Measurements from ENCODE around the gene SLC35C1. TPM values are rescaled to one million over a fixed set of nuclear protein-coding genes. Genes with fewer than 3 reads are reported as not detected.

SLC35C1 gene
- total and polyA plus RNA-seq, 2 donors (not counting 3 experiments of a cell fraction or from before 2014, with no cell fraction given): 8.5 to 19.8 TPM

DNA sequence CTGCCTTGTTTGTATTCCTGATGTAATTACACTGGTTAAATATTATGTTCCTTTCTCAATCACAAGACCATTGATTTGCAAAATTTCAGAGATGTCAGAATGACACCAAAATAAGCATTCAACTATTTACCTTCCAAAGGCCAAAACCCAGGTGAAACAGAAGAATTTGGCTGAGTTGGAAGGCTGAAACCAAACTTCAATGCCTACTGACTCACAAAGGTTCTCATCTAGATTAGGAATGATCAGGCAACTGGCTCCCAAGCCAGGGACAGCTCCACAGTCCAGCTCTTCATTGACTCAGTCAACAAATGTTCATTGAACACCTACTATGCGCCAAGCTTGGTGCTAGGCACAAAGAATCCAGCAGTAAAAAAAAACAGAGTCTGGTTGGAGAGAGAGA, 13.4 kb upstream of the SLC35C1 start:
- no peak overlapping the region for H3K4me2 ChIP-seq (ENCODE audit: insufficient read depth, low read length)
- no peak overlapping the region for H2AFZ ChIP-seq (ENCODE audit: low read depth, low read length)
- H3K27me3 ChIP-seq (ENCODE audit: control insufficient read depth in 2 of 2, insufficient read depth in 2 of 2, low read length in 2 of 2): peaks cover 5 to 8% of the 10 kb centered on the region in 2 experiments
- DNase-seq (ENCODE audit: low read depth, low spot score): no peak
- TF ChIP-seq POLR2AphosphoS5 (IDR thresholded peaks at IDR 0.05; ENCODE audit: insufficient read depth, low read depth, low read length) (no peak), MAX (IDR thresholded peaks at IDR 0.05; ENCODE audit: insufficient read depth, insufficient read length) (no peak), EZH2 (IDR thresholded peaks at IDR 0.05; ENCODE audit: borderline replicate concordance, low read depth, low read length, severe bottlenecking) (no peak), FOS (IDR thresholded peaks at IDR 0.05; ENCODE audit: borderline replicate concordance, insufficient read depth, low read length) (no peak), JUN (IDR thresholded peaks at IDR 0.05; ENCODE audit: borderline replicate concordance, insufficient read depth, insufficient read length, low read depth) (no peak), MYC (IDR thresholded peaks at IDR 0.05; ENCODE audit: low read depth, low read length) (no peak), GATA2 (IDR thresholded peaks at IDR 0.05; ENCODE audit: insufficient read depth, insufficient read length, low read depth, low read length) (no peak)
- no peaks in the 10 kb centered on the region for H3K36me3 ChIP-seq (ENCODE audit: control insufficient read depth in 2 of 2, extremely low read depth in 1 of 2, insufficient read depth in 2 of 2, low read length in 2 of 2)
- no peaks in the 10 kb centered on the region for H3K9me1 ChIP-seq (replicated peaks; ENCODE audit: control insufficient read depth, extremely low read depth, insufficient read depth, low read length)
- ChIA-PET POLR2A (no interaction called here), CTCF (interaction anchor here (0.7 kb wide), 1 partner anchor 20 kb away, joined by 3 read pairs; no protein-coding TSS in a partner anchor)
- BruUV-seq (replicated peaks): no TSS peak
- H3K79me2 ChIP-seq (ENCODE audit: control insufficient read depth, insufficient read depth, low read length): no peaks in the 10 kb centered on the region
- dilution Hi-C loops (cut with MboI; ENCODE audit: extremely low pct_ligation_motif_present, low sequenced_read_pairs): no loop called here
- H4K20me1 ChIP-seq (replicated peaks; ENCODE audit: control insufficient read depth, extremely low read depth, insufficient read depth, low read length): no peaks in the 10 kb centered on the region
- no peaks in the 10 kb centered on the region for H3K4me1 ChIP-seq (ENCODE audit: control insufficient read depth, extremely low read depth, insufficient read depth, low read length)
- H3K9me3 ChIP-seq (replicated peaks; ENCODE audit: control insufficient read depth, insufficient read depth, low read length): no peaks in the 10 kb centered on the region
- H3K9ac ChIP-seq (replicated peaks; ENCODE audit: extremely low read depth, insufficient read depth, low read length): no peak overlapping the region
- H3K4me3 ChIP-seq (replicated peaks in 1 of 3; ENCODE audit: insufficient read depth in 1 of 3, low read depth in 1 of 3, low read length in 3 of 3): no peak overlapping the region
- FAIRE-seq: no peak
- intact Hi-C loops (cut with micrococcal nuclease): no loop called here
- H3K27ac ChIP-seq (ENCODE audit: insufficient read depth, low read depth, low read length): no peak overlapping the region

GRCh38 chr11:45794169-45794568, 10.8 kb upstream of the SLC35C1 start:
- Histone ChIP-seq H3K9ac (replicated peaks; ENCODE audit: extremely low read depth, insufficient read depth, low read length) (no peak overlapping the region), H3K27me3 (ENCODE audit: control insufficient read depth in 2 of 2, insufficient read depth in 2 of 2, low read length in 2 of 2) (peaks cover 5 to 8% of the 10 kb centered on the region in 2 experiments), H2AFZ (ENCODE audit: low read depth, low read length) (no peak overlapping the region), H3K4me3 (replicated peaks in 1 of 3; ENCODE audit: insufficient read depth in 1 of 3, low read depth in 1 of 3, low read length in 3 of 3) (no peak overlapping the region), H3K4me1 (ENCODE audit: control insufficient read depth, extremely low read depth, insufficient read depth, low read length) (no peaks in the 10 kb centered on the region), H3K27ac (ENCODE audit: insufficient read depth, low read depth, low read length) (no peak overlapping the region), H3K9me3 (replicated peaks; ENCODE audit: control insufficient read depth, insufficient read depth, low read length) (no peaks in the 10 kb centered on the region), H3K4me2 (ENCODE audit: insufficient read depth, low read length) (no peak overlapping the region), H3K36me3 (ENCODE audit: control insufficient read depth in 2 of 2, extremely low read depth in 1 of 2, insufficient read depth in 2 of 2, low read length in 2 of 2) (no peaks in the 10 kb centered on the region), H3K9me1 (replicated peaks; ENCODE audit: control insufficient read depth, extremely low read depth, insufficient read depth, low read length) (no peaks in the 10 kb centered on the region), H3K79me2 (ENCODE audit: control insufficient read depth, insufficient read depth, low read length) (no peaks in the 10 kb centered on the region), H4K20me1 (replicated peaks; ENCODE audit: control insufficient read depth, extremely low read depth, insufficient read depth, low read length) (no peaks in the 10 kb centered on the region)
- no peak for DNase-seq (ENCODE audit: low read depth, low spot score)
- dilution Hi-C loops (cut with MboI; ENCODE audit: extremely low pct_ligation_motif_present, low sequenced_read_pairs): no loop called here
- intact Hi-C loops (cut with micrococcal nuclease): no loop called here
- ChIA-PET CTCF (interaction anchor here (3.1 kb wide), 1 partner anchor 23 kb away, joined by 18 read pairs; no protein-coding TSS in a partner anchor), POLR2A (no interaction called here)
- no peak for FAIRE-seq
- no peak for TF ChIP-seq POLR2AphosphoS5 (IDR thresholded peaks at IDR 0.05; ENCODE audit: insufficient read depth, low read depth, low read length)
- TF ChIP-seq MAX (IDR thresholded peaks at IDR 0.05; ENCODE audit: insufficient read depth, insufficient read length): no peak
- no peak for TF ChIP-seq CTCF (IDR thresholded peaks at IDR 0.05; ENCODE audit: extremely low read depth in 1 of 2, insufficient read depth in 1 of 2, low read depth in 1 of 2, low read length in 2 of 2)
- no peak for TF ChIP-seq EZH2 (IDR thresholded peaks at IDR 0.05; ENCODE audit: borderline replicate concordance, low read depth, low read length, severe bottlenecking)
- TF ChIP-seq GATA2 (IDR thresholded peaks at IDR 0.05; ENCODE audit: insufficient read depth, insufficient read length, low read depth, low read length): no peak
- TF ChIP-seq JUN (IDR thresholded peaks at IDR 0.05; ENCODE audit: borderline replicate concordance, insufficient read depth, insufficient read length, low read depth): no peak
- TF ChIP-seq MYC (IDR thresholded peaks at IDR 0.05; ENCODE audit: low read depth, low read length): no peak
- TF ChIP-seq FOS (IDR thresholded peaks at IDR 0.05; ENCODE audit: borderline replicate concordance, insufficient read depth, low read length): no peak
- no peak for TF ChIP-seq POLR2A (IDR thresholded peaks at IDR 0.05; ENCODE audit: low read depth, low read length)
- BruUV-seq (replicated peaks): no TSS peak
